HepG2 (cell line): Measurements from ENCODE around the gene DLG4. TPM values are rescaled to one million over a fixed set of nuclear protein-coding genes. Genes with fewer than 3 reads are reported as not detected.
A peak's percentile ranks its signal among the peaks of the same experiment; 100 is the strongest.

Source experiments
- ATAC-seq: fragments of 200-7000 bp; cut with Tn5 transposase; 3 replicates; pipeline ENCODE4 v1.9.1; 2020; ENCODE audit warnings: mild to moderate bottlenecking, moderate library complexity
- BruUV-seq: library from RNA; stranded (reverse); fragments of 400-500 nt; replicated peaks from 2 replicates; lab custom pipeline; 2021; lab: Mats Ljungman, UMichigan
- CTCF ChIA-PET: fragments of 300-600 bp; formaldehyde crosslinking; extraction: SDS; loops from one replicate; lab custom pipeline; 2021; ENCODE audit warnings: low total read pairs, inconsistent platforms, low intra/inter-chr PET ratio; lab: Yijun Ruan, JAX
- POLR2A ChIA-PET: fragments of 350-600 bp; sonication (Branson Sonifier 250); formaldehyde crosslinking; loops from one replicate; lab custom pipeline; 2020; ENCODE audit warnings: antibody characterized with exemption, inconsistent platforms; lab: Yijun Ruan, JAX
- DNase-seq: peaks from one replicate; pipeline ENCODE4 v3.0.0-alpha.2; 2015; ENCODE audit warnings: low spot score
- FAIRE-seq: peaks from 3 replicates; lab custom pipeline; 2011; peaks lifted over from hg19 to GRCh38; lab: Jason Lieb, UNC
- H2AFZ ChIP-seq: one replicate; pipeline ENCODE4 v1.6.1; 2011; ENCODE audit warnings: low read length, inconsistent platforms
- H3K27ac ChIP-seq: fragments of 300-600 bp; 3 replicates; pipeline ENCODE4 v1.8.0; 2011; ENCODE audit warnings: mixed run types, mild to moderate bottlenecking, mixed read lengths, low read length, inconsistent platforms; ENCODE audit not compliant: insufficient read depth; ENCODE audit errors: extremely low read length
- H3K27me3 ChIP-seq, 2 experiments: fragments of 200-600 bp in 1 of 2; 2 replicates in 1 of 2; 3 replicates in 1 of 2; pipeline versions ENCODE4 v1.6.0 to v1.8.0; 2011; ENCODE audit warnings: low read length in 2 of 2, mild to moderate bottlenecking in 2 of 2, moderate library complexity in 2 of 2, inconsistent platforms in 1 of 2; ENCODE audit not compliant: insufficient read depth in 2 of 2, control insufficient read depth in 1 of 2
- H3K36me3 ChIP-seq, 2 experiments: fragments of 200-600 bp in 1 of 2; replicated peaks in 1 of 2; 2 replicates in 1 of 2; 3 replicates in 1 of 2; pipeline versions ENCODE4 v1.5.1 to v1.8.0; 2011; ENCODE audit warnings: low read length in 2 of 2, inconsistent platforms in 1 of 2; ENCODE audit not compliant: insufficient read depth in 2 of 2, control insufficient read depth in 1 of 2
- H3K4me1 ChIP-seq: 2 replicates; pipeline ENCODE4 v1.5.1; 2012; ENCODE audit warnings: low read length, inconsistent platforms; ENCODE audit not compliant: insufficient read depth
- H3K4me2 ChIP-seq: 2 replicates; pipeline ENCODE4 v1.6.0; 2011; ENCODE audit warnings: low read depth, low read length, inconsistent platforms
- H3K4me3 ChIP-seq, 3 experiments: fragments of 200-600 bp in 1 of 3; sonication (generic), shearing (Covaris generic) in 1 of 3; replicated peaks in 1 of 3; 2 replicates each; pipeline ENCODE4 v1.5.1; 2011 to 2016; ENCODE audit warnings: low read length in 3 of 3, inconsistent platforms in 2 of 3, low read depth in 2 of 3, mild to moderate bottlenecking in 2 of 3, control low read depth in 1 of 3, mixed read lengths in 1 of 3; ENCODE audit not compliant: insufficient read depth in 1 of 3
- H3K79me2 ChIP-seq: one replicate; pipeline ENCODE4 v1.6.1; 2011; ENCODE audit warnings: low read length, inconsistent platforms; ENCODE audit not compliant: insufficient read depth
- H3K9ac ChIP-seq: 2 replicates; pipeline ENCODE4 v1.6.0; 2011; ENCODE audit warnings: mild to moderate bottlenecking, low read depth, low read length, inconsistent platforms; ENCODE audit not compliant: insufficient read depth
- H3K9me3 ChIP-seq: 2 replicates; pipeline ENCODE4 v1.5.1; 2012; ENCODE audit warnings: mild to moderate bottlenecking, low read length
- H4K20me1 ChIP-seq: 2 replicates; pipeline ENCODE4 v1.6.0; 2011; ENCODE audit warnings: inconsistent platforms, mild to moderate bottlenecking, low read length, moderate library complexity; ENCODE audit not compliant: insufficient read depth
- DRAP1 ChIP-seq: IDR thresholded peaks from 2 replicates; pipeline ENCODE4 v1.6.1; 2016; ENCODE audit warnings: missing genetic modification reagents, missing compliant biosample characterization
- GZF1 ChIP-seq: sonication (generic); formaldehyde crosslinking; IDR thresholded peaks from 2 replicates; pipeline ENCODE4 v1.5.1; 2020; ENCODE audit warnings: mild to moderate bottlenecking, missing genetic modification reagents
- MTERF4 ChIP-seq: sonication (generic); formaldehyde crosslinking; IDR thresholded peaks from 2 replicates; pipeline ENCODE4 v1.8.0; 2023; ENCODE audit warnings: mild to moderate bottlenecking, missing genetic modification reagents
- PPARG ChIP-seq: conservative IDR thresholded peaks from 2 replicates; pipeline ENCODE4 v1.6.1; 2016; ENCODE audit warnings: missing biosample characterization, missing genetic modification reagents
- SNAI1 ChIP-seq: sonication (generic); formaldehyde crosslinking; IDR thresholded peaks from 2 replicates; pipeline ENCODE4 v1.5.0; 2020; ENCODE audit warnings: mild to moderate bottlenecking, missing genetic modification reagents, borderline replicate concordance
- SP4 ChIP-seq: sonication (generic); formaldehyde crosslinking; IDR thresholded peaks from 2 replicates; pipeline ENCODE4 v1.8.1; 2023; ENCODE audit warnings: mild to moderate bottlenecking, missing genetic modification reagents
- TFAP4 ChIP-seq: sonication (generic); IDR thresholded peaks from 2 replicates; pipeline ENCODE4 v1.6.1; 2016; ENCODE audit warnings: low read depth, borderline replicate concordance
- ZBTB34 ChIP-seq: sonication (generic); formaldehyde crosslinking; IDR thresholded peaks from 2 replicates; pipeline ENCODE4 v1.8.0; 2022; ENCODE audit warnings: mild to moderate bottlenecking, missing genetic modification reagents
- ZNF18 ChIP-seq: sonication (generic); formaldehyde crosslinking; IDR thresholded peaks from 2 replicates; pipeline ENCODE4 v1.8.0; 2022; ENCODE audit warnings: mild to moderate bottlenecking, missing genetic modification reagents; ENCODE audit not compliant: insufficient replicate concordance
- ZNF563 ChIP-seq: sonication (generic); formaldehyde crosslinking; IDR thresholded peaks from 2 replicates; pipeline ENCODE4 v1.8.0; 2022; ENCODE audit warnings: mild to moderate bottlenecking, moderate library complexity, missing genetic modification reagents
- WGBS: methylation state at CpG from one replicate; pipeline ENCODE4 v1.1.6; 2017; ENCODE audit warnings: low lambda C conversion rate; 5-methylcytosine and 5-hydroxymethylcytosine counted together
- in situ Hi-C: cut with HindIII; loops from 2 replicates; pipeline ENCODE4 v1.10.0; 2017; ENCODE audit warnings: low pct_unique_long_range_greater_than_20kb; ENCODE audit not compliant: extremely low pct_ligation_motif_present
- intact Hi-C: fragments of 100-400 bp; cut with micrococcal nuclease; formaldehyde crosslinking; loops from one replicate; pipeline ENCODE4 v1.10.0; 2022; ENCODE audit not compliant: unreplicated experiment
- polyA plus RNA-seq, 8 experiments: library from polyadenylated mRNA; depleted of rRNA in 3 of 8; stranded (reverse) in 7 of 8; unstranded in 1 of 8; fragments of >200 nt; fragmentation: Illumina TruSeq in 4 of 8; extraction: Trizol in 4 of 8; gene quantifications; 2 replicates each; pipeline versions ENCODE4 v1.2.1 to v1.2.3, GENCODE V29; 2011 to 2016; ENCODE audit warnings: low read depth in 4 of 8, missing spikeins in 1 of 8, mixed read lengths in 1 of 8; ENCODE audit not compliant: insufficient read depth in 1 of 8
- total RNA-seq, 5 experiments: library from RNA; depleted of rRNA; stranded (reverse); fragments of >200 nt; fragmentation: Illumina TruSeq; extraction: Trizol; gene quantifications; 2 replicates each; pipeline ENCODE4 v1.2.3, GENCODE V29; 2016; ENCODE audit warnings: low read depth in 1 of 5

Gene DLG4
- total and polyA plus RNA-seq, 2 of the 13 experiments (the other 11 are each of a cell fraction or from before 2014, with no cell fraction given), result 0.71 to 4.3 TPM

- Histone ChIP-seq H3K9me3 (no peaks in the 10 kb centered on the region), H3K27me3 (no peaks in the 10 kb centered on the region; a peak in 1 of 5 replicates), H3K9ac (peak overlapping the region; percentile 96), H3K36me3 (peaks cover 10 to 24% of the 10 kb centered on the region in 2 experiments), H3K27ac (peak overlapping the region; percentile 88), H3K4me2 (peak overlapping the region; percentile 53), H3K4me3 (peak overlapping the region; percentile 97 to 98 (median 98)), H4K20me1 (0 out of 2 replicates have a peak, but pooled peaks cover 3% of the 10 kb centered on the region), H3K79me2 (peaks cover 50% of the 10 kb centered on the region), H3K4me1 (peaks cover 53% of the 10 kb centered on the region), H2AFZ (no peak overlapping the region)
- TF ChIP-seq SP4 (CRISPR knock-in tag) (no peak), PPARG (no peak), ZNF563 (CRISPR knock-in tag) (0 out of 2 replicates have a peak, but pooled peaks have one; percentile 12), GZF1 (no peak), MTERF4 (CRISPR knock-in tag) (0 out of 2 replicates have a peak, but pooled peaks have one; percentile 30), TFAP4 (no peak), SNAI1 (no peak), DRAP1 (CRISPR knock-in tag) (no peak), ZBTB34 (0 out of 2 replicates have a peak, but pooled peaks have one; percentile 8), ZNF18 (CRISPR knock-in tag) (peak; percentile 37)
- 2% methylated on average over 39 of the region's 39 CpGs for WGBS
- ChIA-PET CTCF (no interaction called here), POLR2A (interaction anchor here (0.6 to 8.9 kb wide), 12 partner anchors 13 to 214 kb away, joined by 3 to 140 read pairs (median 6); partner anchors contain the start of genes ACADVL, ASGR1, ASGR2 and CTDNEP1)
- no peak for DNase-seq
- intact Hi-C loops (loop anchor here (10.0 kb wide), 1 partner anchor 64 kb away; the partner anchor contains the start of gene ASGR1), in situ Hi-C loops (no loop called here)
- ATAC-seq, result no peak
- no TSS peak for BruUV-seq
- no peak for FAIRE-seq
Observed at GRCh38 chr17:7238420-7239090, 18.9 kb upstream of the DLG4 start.
